Measurements from ENCODE around the gene CFAP77.

DNA sequence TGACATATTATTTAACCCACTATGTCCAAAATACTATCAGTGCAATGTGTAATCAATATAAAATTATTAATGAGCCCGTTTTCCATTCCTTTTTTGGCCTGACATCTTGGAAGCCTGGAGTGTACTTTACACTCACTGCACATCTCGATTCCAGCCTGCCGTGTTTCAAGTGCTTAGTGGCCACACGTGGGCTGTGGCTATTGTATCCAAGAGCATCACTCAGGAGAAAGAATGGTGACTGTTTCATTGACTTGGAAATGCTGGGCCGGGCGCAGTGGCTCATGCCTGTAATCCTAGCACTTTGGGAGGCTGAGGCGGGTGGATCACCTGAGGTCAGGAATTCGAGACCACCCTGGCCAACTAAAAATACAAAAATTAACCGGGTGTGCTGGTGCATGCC lies 54.5 kb downstream of the CFAP77 start:
- TF ChIP-seq, protein P1, sequence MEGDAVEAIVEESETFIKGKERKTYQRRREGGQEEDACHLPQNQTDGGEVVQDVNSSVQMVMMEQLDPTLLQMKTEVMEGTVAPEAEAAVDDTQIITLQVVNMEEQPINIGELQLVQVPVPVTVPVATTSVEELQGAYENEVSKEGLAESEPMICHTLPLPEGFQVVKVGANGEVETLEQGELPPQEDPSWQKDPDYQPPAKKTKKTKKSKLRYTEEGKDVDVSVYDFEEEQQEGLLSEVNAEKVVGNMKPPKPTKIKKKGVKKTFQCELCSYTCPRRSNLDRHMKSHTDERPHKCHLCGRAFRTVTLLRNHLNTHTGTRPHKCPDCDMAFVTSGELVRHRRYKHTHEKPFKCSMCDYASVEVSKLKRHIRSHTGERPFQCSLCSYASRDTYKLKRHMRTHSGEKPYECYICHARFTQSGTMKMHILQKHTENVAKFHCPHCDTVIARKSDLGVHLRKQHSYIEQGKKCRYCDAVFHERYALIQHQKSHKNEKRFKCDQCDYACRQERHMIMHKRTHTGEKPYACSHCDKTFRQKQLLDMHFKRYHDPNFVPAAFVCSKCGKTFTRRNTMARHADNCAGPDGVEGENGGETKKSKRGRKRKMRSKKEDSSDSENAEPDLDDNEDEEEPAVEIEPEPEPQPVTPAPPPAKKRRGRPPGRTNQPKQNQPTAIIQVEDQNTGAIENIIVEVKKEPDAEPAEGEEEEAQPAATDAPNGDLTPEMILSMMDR (IDR thresholded peaks at IDR 0.05; ENCODE audit: control extremely low read depth in 1 of 3, insufficient read depth in 1 of 3, low read depth in 1 of 3, low read length in 3 of 3): no peak
- no peak for TF ChIP-seq RAD21 (IDR thresholded peaks at IDR 0.05 in 1 of 2, conservative IDR thresholded peaks at IDR 0.05 in 1 of 2; ENCODE audit: low read depth in 2 of 2, low read length in 2 of 2)
- no peak for TF ChIP-seq NRF1 (IDR thresholded peaks at IDR 0.05; ENCODE audit: low read depth, low read length)
- no peak for TF ChIP-seq EGR1 (IDR thresholded peaks at IDR 0.05; ENCODE audit: borderline replicate concordance, low read depth, low read length)

Data from H1 (cell line).